Neural cell (in vitro differentiated cells): Measurements from ENCODE around the gene NELL1. TPM values are rescaled to one million over a fixed set of nuclear protein-coding genes. Genes with fewer than 3 reads are reported as not detected.

ENCODE experiments used
- H2AFZ ChIP-seq: fragments of 200-600, 300-800 bp; sonication (generic), shearing (Covaris generic); 2 replicates; pipeline ENCODE4 v1.6.0; 2014; ENCODE audit warnings: low read depth, mild to moderate bottlenecking, antibody characterized with exemption, low read length, moderate library complexity
- H3F3A ChIP-seq: fragments of 200-600 bp; shearing (Covaris generic); 2 replicates; pipeline ENCODE4 v1.6.1; 2016; ENCODE audit warnings: mild to moderate bottlenecking, moderate library complexity, mixed read lengths, antibody characterized with exemption, low read length; ENCODE audit not compliant: insufficient read depth, poor library complexity, severe bottlenecking
- H3K27ac ChIP-seq: fragments of 200-600, 300-800 bp; sonication (generic), shearing (Covaris generic); 2 replicates; pipeline ENCODE4 v1.5.1; 2014; ENCODE audit warnings: mild to moderate bottlenecking, low read length, moderate library complexity
- H3K27me3 ChIP-seq: fragments of 300-800, 200-600 bp; sonication (generic), shearing (Covaris generic); 2 replicates; pipeline ENCODE4 v1.6.0; 2014; ENCODE audit warnings: mild to moderate bottlenecking, low read depth, low read length, moderate library complexity; ENCODE audit not compliant: insufficient read depth
- H3K36me3 ChIP-seq: fragments of 300-800, 200-600 bp; sonication (generic), shearing (Covaris generic); 2 replicates; pipeline ENCODE4 v1.5.1; 2014; ENCODE audit warnings: mild to moderate bottlenecking, antibody characterized with exemption, low read length, moderate library complexity; ENCODE audit not compliant: insufficient read depth
- H3K4me2 ChIP-seq: fragments of 300-800, 200-600 bp; sonication (generic), shearing (Covaris generic); 2 replicates; pipeline ENCODE4 v1.6.0; 2014; ENCODE audit warnings: mild to moderate bottlenecking, low read length
- H3K4me3 ChIP-seq: fragments of 300-800, 200-600 bp; sonication (generic), shearing (Covaris generic); 2 replicates; pipeline ENCODE4 v1.5.1; 2014; ENCODE audit warnings: mild to moderate bottlenecking, low read length, moderate library complexity
- H3K79me2 ChIP-seq: fragments of 200-600 bp; shearing (Covaris generic); replicated peaks from 2 replicates; pipeline ENCODE4 v1.6.0; 2014; ENCODE audit warnings: mild to moderate bottlenecking, low read length, moderate library complexity; ENCODE audit not compliant: insufficient read depth
- H3K9ac ChIP-seq: fragments of 300-800, 200-600 bp; sonication (generic), shearing (Covaris generic); 2 replicates; pipeline ENCODE4 v1.6.1; 2016; ENCODE audit warnings: mild to moderate bottlenecking, low read length, mixed read lengths
- H3K9me2 ChIP-seq: fragments of 200-600 bp; shearing (Covaris generic); 2 replicates; pipeline ENCODE4 v1.6.1; 2016; ENCODE audit warnings: mild to moderate bottlenecking, low read length, mixed read lengths; ENCODE audit not compliant: insufficient read depth
- H3K9me3 ChIP-seq: fragments of 200-600, 300-800 bp; sonication (generic), shearing (Covaris generic); 2 replicates; pipeline ENCODE4 v1.6.1; 2016; ENCODE audit warnings: mild to moderate bottlenecking, mixed run types, low read length, moderate library complexity, mixed read lengths
- H4K20me1 ChIP-seq: fragments of 200-600 bp; shearing (Covaris generic); 2 replicates; pipeline ENCODE4 v1.6.1; 2016; ENCODE audit warnings: mild to moderate bottlenecking, mixed run types; ENCODE audit not compliant: insufficient read depth
- CTCF ChIP-seq: fragments of 450-650 bp; IDR thresholded peaks from 2 replicates; pipeline ENCODE4 v1.5.1; 2014; ENCODE audit warnings: antibody characterized with exemption, mild to moderate bottlenecking, moderate library complexity; ENCODE audit not compliant: poor library complexity, severe bottlenecking
- EP300 ChIP-seq: fragments of 450-650 bp; conservative IDR thresholded peaks from 2 replicates; pipeline ENCODE4 v1.6.1; 2014; ENCODE audit warnings: antibody characterized with exemption, mild to moderate bottlenecking, moderate library complexity; ENCODE audit not compliant: poor library complexity, severe bottlenecking
- EZH2 ChIP-seq: fragments of 200-600, 300-800 bp; shearing (Covaris generic), sonication (generic); IDR thresholded peaks from 2 replicates; pipeline ENCODE4 v1.6.1; 2014; ENCODE audit warnings: antibody characterized with exemption, low read length, borderline replicate concordance, mild to moderate bottlenecking; ENCODE audit not compliant: insufficient read depth, poor library complexity, severe bottlenecking
- MXI1 ChIP-seq: fragments of 450-650 bp; conservative IDR thresholded peaks from 2 replicates; pipeline ENCODE4 v1.6.1; 2014; ENCODE audit warnings: antibody characterized with exemption, mild to moderate bottlenecking; ENCODE audit not compliant: poor library complexity, severe bottlenecking
- POLR2AphosphoS5 ChIP-seq: IDR thresholded peaks from 2 replicates; pipeline ENCODE4 v1.6.1; 2012
- RAD21 ChIP-seq: fragments of 450-650 bp; conservative IDR thresholded peaks from 2 replicates; pipeline ENCODE4 v1.6.1; 2014; ENCODE audit warnings: antibody characterized with exemption, mild to moderate bottlenecking, moderate library complexity
- REST ChIP-seq: IDR thresholded peaks from 2 replicates; pipeline ENCODE4 v1.6.1; 2012; ENCODE audit warnings: borderline replicate concordance
- SMC3 ChIP-seq: fragments of 450-650 bp; conservative IDR thresholded peaks from 2 replicates; pipeline ENCODE4 v1.6.1; 2014; ENCODE audit warnings: antibody characterized with exemption, mild to moderate bottlenecking, moderate library complexity; ENCODE audit not compliant: poor library complexity
- TAF1 ChIP-seq: IDR thresholded peaks from 2 replicates; pipeline ENCODE4 v1.6.1; 2012; ENCODE audit warnings: low read depth
- polyA plus RNA-seq: library from polyadenylated mRNA; depleted of rRNA; stranded (reverse); fragments of >200 nt; gene quantifications from 2 replicates; pipeline ENCODE4 v1.2.3, GENCODE V29; 2014

The NELL1 gene
- polyA plus RNA-seq, 1 donor from 2014 or later: 70.4 TPM

- Histone ChIP-seq H3K36me3 (no peaks in the 10 kb centered on the region), H3K4me3 (no peak overlapping the region), H3K79me2 (no peaks in the 10 kb centered on the region), H3K27ac (no peak overlapping the region), H3K9me3 (no peaks in the 10 kb centered on the region), H3K4me2 (no peak overlapping the region), H3K9ac (no peak overlapping the region), H3K9me2 (no peaks in the 10 kb centered on the region), H3F3A (no peaks in the 10 kb centered on the region), H3K27me3 (no peaks in the 10 kb centered on the region), H4K20me1 (no peaks in the 10 kb centered on the region), H2AFZ (no peak overlapping the region)
- no peak for TF ChIP-seq SMC3
- no peak for TF ChIP-seq EZH2
- no peak for TF ChIP-seq TAF1
- no peak for TF ChIP-seq MXI1
- no peak for TF ChIP-seq RAD21
- TF ChIP-seq CTCF: no peak
- TF ChIP-seq POLR2AphosphoS5: no peak
- TF ChIP-seq EP300: no peak
- TF ChIP-seq REST: no peak
Observed at GRCh38 chr11:21262992-21263391, 593.6 kb downstream of the NELL1 start.

GRCh38 chr11:21264125-21264524 is 594.7 kb downstream of the NELL1 start:
- Histone ChIP-seq H3K4me3 (no peak overlapping the region), H3K9me3 (no peaks in the 10 kb centered on the region), H3K4me2 (no peak overlapping the region), H3K36me3 (no peaks in the 10 kb centered on the region), H3F3A (no peaks in the 10 kb centered on the region), H3K27ac (no peak overlapping the region), H3K9ac (no peak overlapping the region), H4K20me1 (no peaks in the 10 kb centered on the region), H3K79me2 (no peaks in the 10 kb centered on the region), H2AFZ (no peak overlapping the region), H3K9me2 (no peaks in the 10 kb centered on the region), H3K27me3 (no peaks in the 10 kb centered on the region)
- TF ChIP-seq CTCF (no peak), RAD21 (no peak), EP300 (no peak), SMC3 (no peak)
